HepG2 (cell line): ENCODE data around the gene MARS1. TPM values are rescaled to one million over a fixed set of nuclear protein-coding genes. Genes with fewer than 3 reads are reported as not detected.

Source experiments
- ARNTL ChIP-seq: sonication (generic); formaldehyde crosslinking; IDR thresholded peaks from 2 replicates; pipeline ENCODE4 v1.4.0; 2020; ENCODE audit warnings: mild to moderate bottlenecking, missing genetic modification reagents
- CC2D1A ChIP-seq: sonication (generic); formaldehyde crosslinking; IDR thresholded peaks from 2 replicates; pipeline ENCODE4 v1.8.1; 2023; ENCODE audit warnings: mild to moderate bottlenecking, missing genetic modification reagents
- FOXK1 ChIP-seq: sonication (generic); formaldehyde crosslinking; IDR thresholded peaks from 2 replicates; pipeline ENCODE4 v1.4.0; 2020; ENCODE audit warnings: low read depth, missing genetic modification reagents, borderline replicate concordance
- KAT7 ChIP-seq: IDR thresholded peaks from 2 replicates; pipeline ENCODE4 v1.6.1; 2018; ENCODE audit warnings: borderline replicate concordance, missing compliant biosample characterization
- KLF9 ChIP-seq: IDR thresholded peaks from 2 replicates; pipeline ENCODE4 v1.6.1; 2016; ENCODE audit warnings: low read depth
- MAFK ChIP-seq, 2 experiments: IDR thresholded peaks in 1 of 2; conservative IDR thresholded peaks in 1 of 2; 2 replicates each; pipeline ENCODE4 v1.6.1; 2011; ENCODE audit warnings: improper control_type of control experiment in 2 of 2, low read length in 2 of 2
- PHF20 ChIP-seq: sonication (generic); formaldehyde crosslinking; IDR thresholded peaks from 2 replicates; pipeline ENCODE4 v1.5.0; 2020; ENCODE audit warnings: mild to moderate bottlenecking, missing genetic modification reagents
- RNF2 ChIP-seq: fragments of 450-650 bp; conservative IDR thresholded peaks from 2 replicates; pipeline ENCODE4 v1.6.1; 2016; ENCODE audit warnings: low read depth
- TBL1XR1 ChIP-seq: fragments of 150-350 bp; IDR thresholded peaks from 2 replicates; pipeline ENCODE4 v1.6.1; 2014; ENCODE audit warnings: borderline replicate concordance, low read length; ENCODE audit not compliant: partially characterized antibody
- ZNF10 ChIP-seq: sonication (generic); formaldehyde crosslinking; IDR thresholded peaks from 2 replicates; pipeline ENCODE4 v1.4.0; 2020; ENCODE audit warnings: mild to moderate bottlenecking, low read depth, missing genetic modification reagents, borderline replicate concordance
- ZNF570 ChIP-seq: sonication (generic); formaldehyde crosslinking; IDR thresholded peaks from 2 replicates; pipeline ENCODE4 v1.4.0; 2020; ENCODE audit warnings: mild to moderate bottlenecking, missing genetic modification reagents, borderline replicate concordance
- ZNF816 ChIP-seq: sonication (generic); formaldehyde crosslinking; IDR thresholded peaks from 2 replicates; pipeline ENCODE4 v1.8.0; 2022; ENCODE audit warnings: missing genetic modification reagents, mild to moderate bottlenecking, borderline replicate concordance
- ZNF839 ChIP-seq: sonication (generic); formaldehyde crosslinking; IDR thresholded peaks from 2 replicates; pipeline ENCODE4 v1.4.0; 2020; ENCODE audit warnings: missing genetic modification reagents, mild to moderate bottlenecking, borderline replicate concordance
- ZSCAN29 ChIP-seq: sonication (generic); formaldehyde crosslinking; conservative IDR thresholded peaks from 2 replicates; pipeline ENCODE4 v1.4.0; 2020; ENCODE audit warnings: mild to moderate bottlenecking, missing genetic modification reagents
- polyA plus RNA-seq, 8 experiments: library from polyadenylated mRNA; depleted of rRNA in 3 of 8; stranded (reverse) in 7 of 8; unstranded in 1 of 8; fragments of >200 nt; fragmentation: Illumina TruSeq in 4 of 8; extraction: Trizol in 4 of 8; gene quantifications; 2 replicates each; pipeline versions ENCODE4 v1.2.1 to v1.2.3, GENCODE V29; 2011 to 2016; ENCODE audit warnings: low read depth in 4 of 8, missing spikeins in 1 of 8, mixed read lengths in 1 of 8; ENCODE audit not compliant: insufficient read depth in 1 of 8
- total RNA-seq, 5 experiments: library from RNA; depleted of rRNA; stranded (reverse); fragments of >200 nt; fragmentation: Illumina TruSeq; extraction: Trizol; gene quantifications; 2 replicates each; pipeline ENCODE4 v1.2.3, GENCODE V29; 2016; ENCODE audit warnings: low read depth in 1 of 5
- TF ChIP-seq, protein P1 (sequence below): IDR thresholded peaks from 2 replicates; pipeline ENCODE4 v1.6.1; 2016
- TF ChIP-seq, protein P2 (sequence below): sonication (generic); formaldehyde crosslinking; IDR thresholded peaks from 2 replicates; pipeline ENCODE4 v1.4.0; 2020; ENCODE audit warnings: mild to moderate bottlenecking, missing genetic modification reagents
- TF ChIP-seq, protein P3 (sequence below): sonication (generic); formaldehyde crosslinking; IDR thresholded peaks from 2 replicates; pipeline ENCODE4 v1.8.0; 2022; ENCODE audit warnings: missing genetic modification reagents, mild to moderate bottlenecking, moderate library complexity, borderline replicate concordance
- TF ChIP-seq, protein P4 (sequence below): sonication (generic); formaldehyde crosslinking; IDR thresholded peaks from 2 replicates; pipeline ENCODE4 v1.5.1; 2020; ENCODE audit warnings: missing genetic modification reagents, mild to moderate bottlenecking, borderline replicate concordance
- TF ChIP-seq, protein P5 (sequence below): conservative IDR thresholded peaks from 2 replicates; pipeline ENCODE4 v1.6.1; 2018; ENCODE audit warnings: missing genetic modification reagents

MARS1 gene
- total and polyA plus RNA-seq, 2 of the 13 experiments (the other 11 are each of a cell fraction or from before 2014, with no cell fraction given), result 115 to 181 TPM

DNA sequence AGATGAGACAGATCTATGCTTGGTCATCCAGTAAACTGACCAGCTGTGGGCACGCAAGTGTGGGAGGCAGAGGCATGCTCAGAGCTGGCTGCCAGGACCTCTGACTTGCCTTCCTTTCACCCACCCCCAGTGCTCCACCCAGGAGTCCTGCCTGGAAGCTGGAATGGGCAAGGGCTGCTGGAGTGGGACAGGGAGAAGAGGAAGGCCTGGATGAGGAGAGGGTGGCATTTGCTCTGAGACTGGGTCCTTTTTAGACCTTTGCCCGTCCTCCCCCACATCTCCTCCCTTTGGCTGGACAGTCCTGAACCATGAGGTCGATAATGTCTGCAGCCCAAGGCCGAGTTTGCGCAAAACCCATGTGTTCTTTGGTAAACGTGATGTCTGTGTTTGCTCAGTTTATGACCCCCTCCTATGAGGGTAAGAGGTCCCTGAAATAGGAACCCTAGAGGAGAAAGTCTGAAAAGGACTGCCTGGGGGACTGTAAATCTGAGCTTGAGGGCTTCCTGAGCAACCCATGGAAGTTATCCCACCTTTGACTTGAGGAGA lies 36.6 kb upstream of the MARS1 start (continued):
- TF ChIP-seq, protein P1, sequence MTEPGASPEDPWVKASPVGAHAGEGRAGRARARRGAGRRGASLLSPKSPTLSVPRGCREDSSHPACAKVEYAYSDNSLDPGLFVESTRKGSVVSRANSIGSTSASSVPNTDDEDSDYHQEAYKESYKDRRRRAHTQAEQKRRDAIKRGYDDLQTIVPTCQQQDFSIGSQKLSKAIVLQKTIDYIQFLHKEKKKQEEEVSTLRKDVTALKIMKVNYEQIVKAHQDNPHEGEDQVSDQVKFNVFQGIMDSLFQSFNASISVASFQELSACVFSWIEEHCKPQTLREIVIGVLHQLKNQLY (CRISPR knock-in tag), result peak; percentile 97
- TF ChIP-seq ARNTL (CRISPR knock-in tag) (peak; percentile 98), KAT7 (CRISPR knock-in tag) (0 out of 2 replicates have a peak, but pooled peaks have one; percentile 40), MAFK (conservative IDR thresholded peaks at IDR 0.05 in 1 of 2, IDR thresholded peaks at IDR 0.05 in 1 of 2; ENCODE audit: low read length in 2 of 2) (no peak), PHF20 (CRISPR knock-in tag) (no peak), ZNF10 (no peak), CC2D1A (CRISPR knock-in tag) (no peak), FOXK1 (CRISPR knock-in tag) (peak; percentile 98), RNF2 (no peak), ZSCAN29 (CRISPR knock-in tag) (peak; percentile 90), ZNF816 (peak; percentile 53; the same call in 1 of the 2 replicates), KLF9 (CRISPR knock-in tag) (0 out of 2 replicates have a peak, but pooled peaks have one; percentile 57), TBL1XR1 (peak; percentile 99), ZNF839 (CRISPR knock-in tag) (0 out of 2 replicates have a peak, but pooled peaks have one; percentile 38), ZNF570 (no peak)
- TF ChIP-seq, protein P2, sequence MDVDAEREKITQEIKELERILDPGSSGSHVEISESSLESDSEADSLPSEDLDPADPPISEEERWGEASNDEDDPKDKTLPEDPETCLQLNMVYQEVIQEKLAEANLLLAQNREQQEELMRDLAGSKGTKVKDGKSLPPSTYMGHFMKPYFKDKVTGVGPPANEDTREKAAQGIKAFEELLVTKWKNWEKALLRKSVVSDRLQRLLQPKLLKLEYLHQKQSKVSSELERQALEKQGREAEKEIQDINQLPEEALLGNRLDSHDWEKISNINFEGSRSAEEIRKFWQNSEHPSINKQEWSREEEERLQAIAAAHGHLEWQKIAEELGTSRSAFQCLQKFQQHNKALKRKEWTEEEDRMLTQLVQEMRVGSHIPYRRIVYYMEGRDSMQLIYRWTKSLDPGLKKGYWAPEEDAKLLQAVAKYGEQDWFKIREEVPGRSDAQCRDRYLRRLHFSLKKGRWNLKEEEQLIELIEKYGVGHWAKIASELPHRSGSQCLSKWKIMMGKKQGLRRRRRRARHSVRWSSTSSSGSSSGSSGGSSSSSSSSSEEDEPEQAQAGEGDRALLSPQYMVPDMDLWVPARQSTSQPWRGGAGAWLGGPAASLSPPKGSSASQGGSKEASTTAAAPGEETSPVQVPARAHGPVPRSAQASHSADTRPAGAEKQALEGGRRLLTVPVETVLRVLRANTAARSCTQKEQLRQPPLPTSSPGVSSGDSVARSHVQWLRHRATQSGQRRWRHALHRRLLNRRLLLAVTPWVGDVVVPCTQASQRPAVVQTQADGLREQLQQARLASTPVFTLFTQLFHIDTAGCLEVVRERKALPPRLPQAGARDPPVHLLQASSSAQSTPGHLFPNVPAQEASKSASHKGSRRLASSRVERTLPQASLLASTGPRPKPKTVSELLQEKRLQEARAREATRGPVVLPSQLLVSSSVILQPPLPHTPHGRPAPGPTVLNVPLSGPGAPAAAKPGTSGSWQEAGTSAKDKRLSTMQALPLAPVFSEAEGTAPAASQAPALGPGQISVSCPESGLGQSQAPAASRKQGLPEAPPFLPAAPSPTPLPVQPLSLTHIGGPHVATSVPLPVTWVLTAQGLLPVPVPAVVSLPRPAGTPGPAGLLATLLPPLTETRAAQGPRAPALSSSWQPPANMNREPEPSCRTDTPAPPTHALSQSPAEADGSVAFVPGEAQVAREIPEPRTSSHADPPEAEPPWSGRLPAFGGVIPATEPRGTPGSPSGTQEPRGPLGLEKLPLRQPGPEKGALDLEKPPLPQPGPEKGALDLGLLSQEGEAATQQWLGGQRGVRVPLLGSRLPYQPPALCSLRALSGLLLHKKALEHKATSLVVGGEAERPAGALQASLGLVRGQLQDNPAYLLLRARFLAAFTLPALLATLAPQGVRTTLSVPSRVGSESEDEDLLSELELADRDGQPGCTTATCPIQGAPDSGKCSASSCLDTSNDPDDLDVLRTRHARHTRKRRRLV (CRISPR knock-in tag), result no peak
- TF ChIP-seq, protein P3, sequence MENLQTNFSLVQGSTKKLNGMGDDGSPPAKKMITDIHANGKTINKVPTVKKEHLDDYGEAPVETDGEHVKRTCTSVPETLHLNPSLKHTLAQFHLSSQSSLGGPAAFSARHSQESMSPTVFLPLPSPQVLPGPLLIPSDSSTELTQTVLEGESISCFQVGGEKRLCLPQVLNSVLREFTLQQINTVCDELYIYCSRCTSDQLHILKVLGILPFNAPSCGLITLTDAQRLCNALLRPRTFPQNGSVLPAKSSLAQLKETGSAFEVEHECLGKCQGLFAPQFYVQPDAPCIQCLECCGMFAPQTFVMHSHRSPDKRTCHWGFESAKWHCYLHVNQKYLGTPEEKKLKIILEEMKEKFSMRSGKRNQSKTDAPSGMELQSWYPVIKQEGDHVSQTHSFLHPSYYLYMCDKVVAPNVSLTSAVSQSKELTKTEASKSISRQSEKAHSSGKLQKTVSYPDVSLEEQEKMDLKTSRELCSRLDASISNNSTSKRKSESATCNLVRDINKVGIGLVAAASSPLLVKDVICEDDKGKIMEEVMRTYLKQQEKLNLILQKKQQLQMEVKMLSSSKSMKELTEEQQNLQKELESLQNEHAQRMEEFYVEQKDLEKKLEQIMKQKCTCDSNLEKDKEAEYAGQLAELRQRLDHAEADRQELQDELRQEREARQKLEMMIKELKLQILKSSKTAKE (CRISPR knock-in tag), result peak; percentile 100
- TF ChIP-seq, protein P4, sequence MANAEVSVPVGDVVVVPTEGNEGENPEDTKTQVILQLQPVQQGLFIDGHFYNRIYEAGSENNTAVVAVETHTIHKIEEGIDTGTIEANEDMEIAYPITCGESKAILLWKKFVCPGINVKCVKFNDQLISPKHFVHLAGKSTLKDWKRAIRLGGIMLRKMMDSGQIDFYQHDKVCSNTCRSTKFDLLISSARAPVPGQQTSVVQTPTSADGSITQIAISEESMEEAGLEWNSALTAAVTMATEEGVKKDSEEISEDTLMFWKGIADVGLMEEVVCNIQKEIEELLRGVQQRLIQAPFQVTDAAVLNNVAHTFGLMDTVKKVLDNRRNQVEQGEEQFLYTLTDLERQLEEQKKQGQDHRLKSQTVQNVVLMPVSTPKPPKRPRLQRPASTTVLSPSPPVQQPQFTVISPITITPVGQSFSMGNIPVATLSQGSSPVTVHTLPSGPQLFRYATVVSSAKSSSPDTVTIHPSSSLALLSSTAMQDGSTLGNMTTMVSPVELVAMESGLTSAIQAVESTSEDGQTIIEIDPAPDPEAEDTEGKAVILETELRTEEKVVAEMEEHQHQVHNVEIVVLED (CRISPR knock-in tag), result peak; percentile 79; the same call in 1 of the 2 replicates
- TF ChIP-seq, protein P5, sequence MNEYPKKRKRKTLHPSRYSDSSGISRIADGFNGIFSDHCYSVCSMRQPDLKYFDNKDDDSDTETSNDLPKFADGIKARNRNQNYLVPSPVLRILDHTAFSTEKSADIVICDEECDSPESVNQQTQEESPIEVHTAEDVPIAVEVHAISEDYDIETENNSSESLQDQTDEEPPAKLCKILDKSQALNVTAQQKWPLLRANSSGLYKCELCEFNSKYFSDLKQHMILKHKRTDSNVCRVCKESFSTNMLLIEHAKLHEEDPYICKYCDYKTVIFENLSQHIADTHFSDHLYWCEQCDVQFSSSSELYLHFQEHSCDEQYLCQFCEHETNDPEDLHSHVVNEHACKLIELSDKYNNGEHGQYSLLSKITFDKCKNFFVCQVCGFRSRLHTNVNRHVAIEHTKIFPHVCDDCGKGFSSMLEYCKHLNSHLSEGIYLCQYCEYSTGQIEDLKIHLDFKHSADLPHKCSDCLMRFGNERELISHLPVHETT (CRISPR knock-in tag), result peak; percentile 71; the same call in 1 of the 2 replicates
